ENCODE measurements around the gene JARID2.
"Not testable (repeated sequence)": the region's sequence is repeated elsewhere in the genome, so short reads cannot be mapped to it uniquely, and the experiment has no call there.

JARID2 gene

DNA sequence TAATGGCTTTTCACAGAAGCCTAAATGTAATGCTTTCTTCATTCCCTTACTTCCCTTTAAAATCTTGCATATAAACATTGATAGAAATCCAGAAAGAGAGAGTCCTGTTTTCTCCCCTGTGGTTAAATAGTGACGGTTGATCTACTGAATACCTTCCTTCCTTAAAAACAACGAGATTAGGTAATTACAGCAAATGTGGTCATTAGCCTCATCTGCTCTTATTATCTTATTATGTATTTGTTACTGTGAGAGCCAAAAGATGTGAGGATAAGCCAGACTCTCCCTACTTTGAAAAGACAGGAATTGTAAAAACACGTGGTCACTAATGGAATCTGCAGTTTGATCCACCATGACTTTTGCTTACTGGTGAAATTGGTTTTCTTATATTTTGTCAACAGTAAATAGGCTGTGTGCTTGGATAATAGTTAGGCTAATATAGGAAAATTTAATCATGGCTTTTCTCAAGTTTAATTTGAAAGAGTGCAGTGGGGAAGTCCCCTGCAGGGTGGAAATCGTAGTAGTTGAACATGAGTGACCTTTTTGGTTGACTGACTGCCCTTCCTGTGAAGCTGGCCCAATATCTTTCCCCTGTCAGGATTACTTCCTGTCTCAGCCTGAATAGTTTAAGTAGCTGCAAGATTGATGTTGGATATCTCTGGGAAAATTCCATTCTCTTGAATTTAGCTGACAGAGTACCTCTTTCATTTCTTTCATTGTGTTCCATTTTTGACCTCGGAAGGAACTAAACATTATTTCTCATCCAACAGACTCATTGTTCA, 62.8 kb downstream of the JARID2 start:
- no peak for DNase-seq (ENCODE audit: low read depth, low spot score)

DNA sequence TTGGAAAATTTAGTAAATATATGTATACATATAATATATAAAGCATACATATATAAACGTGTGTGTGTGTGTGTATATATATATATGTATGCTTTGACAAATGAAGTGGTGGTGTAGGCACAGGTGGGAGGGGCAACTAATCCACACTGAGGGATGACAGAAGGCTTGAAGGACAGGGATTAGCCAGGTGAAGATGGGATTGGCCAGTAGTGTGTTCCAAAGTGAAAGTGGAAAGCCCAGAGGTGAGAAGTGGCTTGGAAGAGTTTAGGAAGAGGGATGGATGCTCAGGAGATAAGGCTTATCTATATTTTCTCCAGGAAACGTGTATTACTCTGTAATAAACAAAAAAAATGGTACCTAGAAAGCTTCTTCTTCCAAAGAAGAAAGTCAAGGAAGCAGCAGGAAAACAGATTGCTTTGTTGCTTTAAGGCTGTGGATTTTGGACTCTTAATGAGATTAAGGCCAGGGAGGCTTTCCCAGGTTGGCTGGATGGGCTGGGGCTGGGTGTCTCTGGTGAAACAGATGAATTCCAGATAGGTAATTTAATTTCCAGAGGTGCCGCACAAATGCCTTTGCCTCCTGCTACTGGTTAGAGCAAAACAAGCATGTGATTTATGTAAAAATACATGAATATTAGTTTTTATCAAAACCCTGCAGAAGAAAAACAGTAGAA, 63.9 kb downstream of the JARID2 start:
- no peak for DNase-seq (ENCODE audit: low read depth, low spot score)

DNA sequence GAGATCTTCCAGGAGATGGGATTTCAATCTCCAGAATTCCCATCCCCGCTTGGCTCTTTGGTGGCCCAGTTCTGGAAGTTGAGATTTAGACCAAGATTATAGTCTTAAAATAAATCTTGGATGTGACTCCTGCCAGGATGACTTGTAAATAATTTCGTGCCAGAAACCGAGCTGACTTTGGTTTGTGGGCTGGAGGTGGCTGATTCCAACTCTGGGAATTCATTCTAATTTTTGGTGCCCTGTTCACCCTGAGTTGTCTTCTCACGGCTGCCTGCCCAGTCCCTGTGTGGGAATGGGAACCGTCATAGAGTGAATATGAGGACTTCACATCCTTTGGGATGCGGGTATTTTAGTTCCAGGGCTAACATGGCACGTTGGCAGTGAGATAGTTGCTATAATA, 64.8 kb downstream of the JARID2 start:
- DNase-seq (ENCODE audit: low read depth, low spot score), result no peak

GRCh38 chr6:15312500-15312899, 66.6 kb downstream of the JARID2 start:
- DNase-seq (ENCODE audit: low read depth, low spot score), result no peak

DNA sequence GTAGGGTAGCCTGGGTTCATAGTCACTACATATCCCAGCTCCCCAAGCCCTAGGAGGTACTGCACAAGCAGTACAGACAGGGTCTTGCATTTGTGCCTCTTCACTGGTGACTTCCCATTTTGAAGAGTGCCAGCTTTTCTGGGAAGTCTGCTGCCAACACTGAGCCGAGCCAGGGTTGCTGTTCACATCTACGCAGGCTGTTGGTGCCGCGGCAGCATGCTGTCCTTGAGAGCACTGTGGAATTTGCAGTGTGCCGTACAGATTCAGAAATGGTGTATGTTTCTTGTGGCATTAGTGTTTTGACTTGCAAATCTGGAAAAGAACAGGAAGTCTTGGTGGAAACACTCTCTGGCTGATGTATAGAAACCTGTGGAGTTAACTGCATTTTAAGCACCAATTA, 67.5 kb downstream of the JARID2 start:
- DNase-seq (ENCODE audit: low read depth, low spot score), result no peak

DNA sequence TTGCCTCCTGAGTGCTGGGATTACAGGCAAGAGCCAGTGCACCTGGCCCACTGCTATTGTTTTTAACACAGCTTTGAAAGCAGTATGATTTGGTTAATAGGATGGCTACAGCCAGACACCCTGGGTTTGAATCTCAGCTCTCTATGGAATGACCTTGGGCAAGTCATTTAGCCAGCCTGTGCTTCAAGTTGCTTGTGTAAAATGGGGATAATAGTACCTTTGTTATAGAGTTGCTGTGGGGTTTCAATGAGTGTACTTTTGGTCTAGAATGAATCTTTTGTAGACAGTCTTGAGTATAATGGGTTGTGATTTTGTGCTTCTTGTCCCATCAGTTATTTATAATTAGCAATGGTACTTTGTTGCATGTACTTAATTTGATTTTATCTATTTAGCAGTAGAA, 70.9 kb downstream of the JARID2 start:
- DNase-seq (ENCODE audit: low read depth, low spot score), result no peak

DNA sequence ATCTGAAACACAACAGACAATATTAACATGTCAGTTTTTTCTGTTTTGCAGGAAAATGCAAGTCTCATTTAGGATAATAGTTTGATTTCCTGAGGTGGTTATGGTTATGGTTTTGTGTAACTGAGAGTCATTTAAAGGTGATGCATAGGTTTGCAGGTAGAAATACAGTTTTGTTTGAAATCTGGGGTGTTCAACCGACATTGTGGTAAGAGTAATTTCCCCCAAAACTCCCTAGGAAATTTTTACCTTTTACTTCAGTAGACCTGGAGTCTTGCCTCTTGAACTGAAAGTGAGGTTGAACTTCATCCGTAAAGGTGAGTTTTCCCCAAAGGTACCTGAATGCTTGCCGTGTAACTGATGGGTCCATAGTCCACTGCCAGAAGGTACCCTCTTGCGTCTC, 71.4 kb downstream of the JARID2 start:
- DNase-seq (ENCODE audit: low read depth, low spot score), result no peak

DNA sequence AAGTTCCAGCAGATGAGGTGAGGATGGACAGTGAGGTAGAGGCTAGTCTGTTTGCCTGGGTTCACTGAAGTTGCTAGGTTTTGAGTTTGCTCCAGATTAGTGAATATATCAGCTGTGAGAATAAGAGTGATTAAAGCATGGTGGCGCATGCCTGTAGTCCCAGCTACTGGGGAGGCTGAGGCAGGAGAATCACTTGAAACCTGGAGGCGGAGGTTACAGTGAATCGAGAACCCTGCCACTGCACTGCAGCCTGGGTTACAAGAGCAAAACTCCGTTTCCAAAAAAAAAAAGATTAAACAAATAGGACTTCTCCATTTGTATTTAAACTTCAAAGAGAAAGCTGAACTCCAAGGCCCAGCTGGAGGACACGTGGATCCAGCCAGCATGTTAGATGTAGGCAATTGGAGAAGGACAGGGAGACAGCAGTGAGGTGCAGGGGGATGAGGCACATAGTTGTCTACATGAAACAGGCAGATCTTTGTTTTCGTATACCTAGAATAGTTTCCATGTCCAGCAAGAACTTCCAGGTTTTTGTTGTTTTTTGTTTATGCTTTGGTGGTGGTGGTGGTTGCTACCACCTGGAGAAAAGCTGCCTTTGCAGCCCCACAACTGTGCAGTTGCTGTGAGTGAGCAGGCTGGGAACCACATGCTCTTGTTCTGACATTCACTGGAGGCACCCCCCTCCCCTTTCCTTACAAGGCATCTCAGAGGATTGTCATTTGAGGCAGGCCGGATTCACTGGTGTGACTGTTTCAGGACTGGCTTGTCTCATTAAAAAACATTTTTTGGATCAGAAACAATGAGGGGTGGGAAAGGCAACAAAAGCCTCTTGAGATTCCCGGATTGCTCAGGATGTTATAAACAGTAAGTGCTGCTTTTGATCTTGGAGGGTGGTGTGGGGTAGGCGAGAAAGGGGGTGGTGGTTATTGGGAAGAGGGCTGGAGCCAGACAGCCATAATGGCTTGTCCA, 72.3 kb downstream of the JARID2 start:
- no peak for DNase-seq (ENCODE audit: low read depth, low spot score)

GRCh38 chr6:15319677-15320076, 73.8 kb downstream of the JARID2 start:
- DNase-seq (ENCODE audit: low read depth, low spot score), result no peak

DNA sequence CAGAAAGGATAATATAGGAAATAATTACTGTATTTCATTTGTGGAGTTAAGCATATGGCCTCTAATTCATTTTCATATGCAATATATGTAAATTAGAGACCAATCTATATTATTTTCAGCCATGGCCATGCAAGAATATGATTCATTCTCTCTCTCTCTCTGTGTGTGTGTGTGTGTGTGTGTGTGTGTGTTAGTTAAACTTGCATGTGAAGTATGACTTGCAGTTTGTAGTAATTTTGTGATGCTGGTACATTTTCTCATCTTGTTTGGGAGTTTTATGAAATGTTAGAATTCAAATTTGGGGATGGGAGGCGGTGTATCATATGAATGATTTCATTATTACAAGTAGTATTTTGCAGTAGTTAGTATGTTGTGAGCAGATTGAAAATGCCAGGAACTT, 74.8 kb downstream of the JARID2 start:
- DNase-seq (ENCODE audit: low read depth, low spot score), result no peak

DNA sequence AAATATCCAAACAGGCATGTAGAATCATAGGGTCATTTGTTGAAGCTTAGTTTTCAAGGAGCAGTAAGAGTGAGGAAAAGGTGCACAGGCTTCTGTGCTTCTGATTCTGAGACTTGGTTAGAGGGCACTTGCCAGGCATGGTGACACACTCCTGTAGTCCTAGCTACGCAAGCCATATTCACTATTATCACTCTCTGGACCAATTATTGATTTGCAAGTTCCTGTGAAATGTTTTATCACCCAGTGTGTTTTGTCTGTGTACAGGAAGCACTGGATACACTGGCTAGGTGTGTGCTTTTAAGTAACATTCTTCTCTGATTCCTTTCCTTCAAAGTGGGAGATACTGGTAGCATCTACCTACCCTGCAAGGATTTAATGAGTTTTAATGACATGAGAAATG, 76.3 kb downstream of the JARID2 start:
- DNase-seq (ENCODE audit: low read depth, low spot score), result no peak

DNA sequence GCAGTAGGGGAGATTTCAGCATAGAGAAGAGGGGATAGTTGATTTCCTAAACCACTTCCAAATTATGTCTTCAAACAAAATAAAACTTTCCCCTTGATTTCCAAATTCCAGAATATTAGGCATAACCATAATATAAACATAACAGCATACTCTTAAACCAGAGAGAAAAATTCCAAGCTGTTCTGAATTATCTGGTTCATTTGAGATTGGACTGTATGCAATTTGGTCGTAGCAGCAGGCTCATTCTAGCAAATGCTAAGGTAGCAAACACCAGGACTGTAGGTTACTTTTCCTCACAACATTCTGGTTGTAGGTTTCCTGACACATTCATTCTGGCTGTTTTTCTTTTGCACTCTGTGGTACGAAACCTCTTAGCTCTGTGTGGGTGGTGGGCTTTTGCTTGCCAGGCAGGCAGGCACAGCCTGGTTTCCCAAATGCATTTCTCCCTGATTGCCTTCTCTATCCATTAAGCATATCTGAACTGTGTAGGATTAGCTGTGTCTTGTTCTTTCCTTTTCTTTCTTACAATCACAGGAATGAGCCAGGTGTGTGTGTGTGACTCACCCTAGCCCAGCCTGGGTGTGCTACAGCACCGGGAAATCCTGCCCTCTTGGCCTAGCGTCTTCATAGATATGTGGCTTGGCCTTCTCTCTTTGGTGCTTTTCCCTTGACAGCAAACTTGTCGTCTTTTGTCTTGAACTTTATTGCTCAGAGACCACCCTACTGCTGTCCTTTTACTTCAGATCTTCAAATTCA, 77.1 kb downstream of the JARID2 start:
- DNase-seq (ENCODE audit: low read depth, low spot score), result no peak

DNA sequence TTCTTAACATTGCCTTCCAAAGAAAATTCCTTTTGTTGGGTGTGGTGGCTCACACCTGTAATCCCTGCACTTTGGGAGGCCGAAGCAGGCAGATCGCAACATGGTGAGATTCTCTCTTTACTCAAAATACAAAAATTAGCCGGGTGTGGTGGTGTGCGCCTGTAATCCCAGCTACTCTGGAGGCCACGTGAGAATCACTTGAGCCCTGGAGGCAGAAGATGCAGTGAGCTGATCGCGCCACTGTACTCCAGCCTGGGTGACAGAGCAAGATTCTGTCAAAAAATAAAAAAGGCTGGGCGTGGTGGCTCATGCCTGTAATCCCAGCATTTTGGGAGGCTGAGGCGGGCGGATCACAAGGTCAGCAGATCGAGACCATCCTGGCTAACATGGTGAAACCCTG, 77.7 kb downstream of the JARID2 start:
- not testable (repeated sequence) for DNase-seq (ENCODE audit: low read depth, low spot score)

DNA sequence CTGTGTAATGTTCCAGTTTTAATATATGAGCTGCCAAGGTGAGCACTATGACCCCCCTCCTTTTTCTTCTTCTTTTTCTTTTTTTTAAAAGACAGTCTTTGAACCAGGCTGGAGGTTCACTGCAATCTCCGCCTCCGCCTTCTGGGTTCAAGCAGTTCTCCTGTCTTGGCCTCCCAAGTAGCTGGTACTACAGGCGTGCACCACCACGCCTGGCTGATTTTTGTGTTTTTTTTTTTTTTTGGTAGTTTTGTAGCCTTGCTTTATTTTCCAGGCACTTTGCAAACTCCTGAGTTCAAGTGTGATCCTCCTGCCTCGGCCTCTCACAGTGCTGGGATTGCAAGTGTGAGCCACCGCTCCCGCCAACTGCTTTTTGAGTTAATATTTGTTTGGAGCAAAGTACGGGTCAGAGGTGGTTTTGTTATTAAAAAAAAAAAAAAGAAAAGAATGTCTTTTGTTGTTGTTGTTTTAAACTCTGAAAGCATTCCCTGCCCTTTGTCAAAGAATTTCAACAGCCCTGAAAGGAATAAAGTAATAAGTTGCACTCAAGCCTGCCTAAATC, 78.6 kb downstream of the JARID2 start:
- peak; percentile 26 for DNase-seq (ENCODE audit: low read depth, low spot score)

GRCh38 chr6:15325540-15325955, 79.7 kb downstream of the JARID2 start:
- DNase-seq (ENCODE audit: low read depth, low spot score), result no peak

- no peak for DNase-seq (ENCODE audit: low read depth, low spot score)
Observed at GRCh38 chr6:15326067-15326614, 80.3 kb downstream of the JARID2 start.

GRCh38 chr6:15327271-15327670, 81.4 kb downstream of the JARID2 start:
- no peak for DNase-seq (ENCODE audit: low read depth, low spot score)

GRCh38 chr6:15329197-15329671, 83.4 kb downstream of the JARID2 start:
- peak; percentile 91 for DNase-seq (ENCODE audit: low read depth, low spot score)

DNA sequence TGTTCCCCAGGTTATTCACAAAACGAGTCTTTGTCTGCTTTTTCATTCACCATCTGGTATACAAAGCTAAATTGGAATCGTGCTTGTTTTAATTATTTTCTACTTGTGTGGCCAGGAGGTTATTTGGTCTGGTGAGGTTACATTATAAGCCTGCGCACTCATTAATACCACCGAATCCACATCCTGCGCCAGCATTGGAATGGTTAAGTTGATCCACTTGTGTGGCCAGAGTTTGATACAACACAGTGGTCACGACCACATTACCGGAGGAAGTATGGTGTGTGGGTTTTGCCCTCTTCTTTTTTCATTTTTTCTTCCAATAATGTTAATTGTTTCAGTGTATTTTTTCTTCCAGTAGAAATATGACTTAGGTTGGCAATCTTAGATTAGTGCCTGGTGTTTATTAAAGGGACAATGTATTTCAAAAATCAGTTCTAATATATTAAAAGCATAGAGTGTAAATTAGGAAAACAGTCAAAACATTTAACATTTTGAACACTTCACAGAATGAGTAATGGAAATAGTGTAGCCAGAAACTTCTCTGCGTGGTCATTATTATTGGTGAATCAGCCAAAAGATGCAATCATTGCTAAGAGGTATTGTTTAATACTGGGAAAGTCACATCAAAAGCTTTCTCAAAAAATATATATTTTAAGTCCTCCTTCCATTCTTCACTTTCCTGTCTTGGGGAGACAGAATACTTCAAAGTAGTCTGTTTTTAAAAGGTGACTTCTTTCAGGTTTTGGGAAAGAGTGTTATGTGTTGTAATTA, 84.5 kb downstream of the JARID2 start:
- DNase-seq (ENCODE audit: low read depth, low spot score), result no peak

DNA sequence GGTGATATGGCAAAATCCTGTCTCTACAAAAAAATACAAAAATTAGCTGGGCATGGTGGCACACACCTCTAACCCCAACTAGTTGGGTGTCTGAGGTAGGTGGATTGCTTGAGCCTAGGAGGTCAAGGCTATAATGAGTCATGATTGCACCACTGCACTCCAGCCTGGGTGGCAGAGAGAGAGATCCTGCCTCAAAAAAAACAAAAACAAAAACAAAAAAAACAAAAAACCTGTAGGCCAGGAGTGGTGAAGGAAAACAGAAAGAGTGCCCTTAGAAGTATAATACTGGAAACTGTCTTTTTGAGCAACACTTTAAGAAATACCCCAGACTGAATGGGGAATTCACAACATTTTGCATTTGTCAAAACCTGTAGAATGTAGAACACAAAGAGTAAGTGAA, 85.3 kb downstream of the JARID2 start:
- DNase-seq (ENCODE audit: low read depth, low spot score), result no peak
